Neural cell (in vitro differentiated cells): Measurements from ENCODE around the gene ABHD10.
A peak's percentile ranks its signal among the peaks of the same experiment; 100 is the strongest.

Experiments
- EP300 ChIP-seq: fragments of 450-650 bp; conservative IDR thresholded peaks from 2 replicates; pipeline ENCODE4 v1.6.1; 2014; ENCODE audit warnings: antibody characterized with exemption, mild to moderate bottlenecking, moderate library complexity; ENCODE audit not compliant: poor library complexity, severe bottlenecking
- EZH2 ChIP-seq: fragments of 200-600, 300-800 bp; shearing (Covaris generic), sonication (generic); IDR thresholded peaks from 2 replicates; pipeline ENCODE4 v1.6.1; 2014; ENCODE audit warnings: antibody characterized with exemption, low read length, borderline replicate concordance, mild to moderate bottlenecking; ENCODE audit not compliant: insufficient read depth, poor library complexity, severe bottlenecking
- POLR2AphosphoS5 ChIP-seq: IDR thresholded peaks from 2 replicates; pipeline ENCODE4 v1.6.1; 2012
- TF ChIP-seq, protein P1 (sequence below): fragments of 450-650 bp; IDR thresholded peaks from 2 replicates; pipeline ENCODE4 v1.5.1; 2014; ENCODE audit warnings: antibody characterized with exemption, mild to moderate bottlenecking, moderate library complexity; ENCODE audit not compliant: poor library complexity, severe bottlenecking

DNA sequence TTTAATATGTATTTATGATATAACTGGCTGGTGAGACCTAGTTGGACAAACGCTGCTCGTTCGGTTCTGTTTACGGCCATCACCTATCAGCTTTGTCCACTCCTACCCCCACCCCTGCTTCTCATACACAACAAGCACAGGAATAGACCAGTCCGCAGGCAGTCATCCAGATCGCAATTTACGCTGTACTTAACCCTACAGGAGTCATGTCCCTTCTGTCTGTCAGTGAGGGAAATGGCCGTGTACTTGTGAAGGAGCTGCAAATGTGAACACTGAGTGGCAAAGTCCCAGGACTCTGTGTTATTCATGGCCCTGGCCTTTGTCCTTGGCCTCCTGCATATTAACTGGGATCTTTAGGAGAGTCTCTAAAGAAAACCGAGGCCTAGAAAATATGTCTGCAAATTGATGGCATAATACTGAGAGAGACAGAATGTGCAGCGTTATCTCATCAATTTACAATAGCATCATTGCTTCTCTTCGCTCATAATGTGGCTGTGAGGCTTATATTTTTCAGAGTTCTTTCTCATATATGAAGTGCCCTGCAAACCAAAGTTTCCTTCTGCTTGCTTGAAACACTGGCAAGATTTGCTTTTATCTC is 7.2 kb upstream of the ABHD10 start:
- TF ChIP-seq, protein P1, sequence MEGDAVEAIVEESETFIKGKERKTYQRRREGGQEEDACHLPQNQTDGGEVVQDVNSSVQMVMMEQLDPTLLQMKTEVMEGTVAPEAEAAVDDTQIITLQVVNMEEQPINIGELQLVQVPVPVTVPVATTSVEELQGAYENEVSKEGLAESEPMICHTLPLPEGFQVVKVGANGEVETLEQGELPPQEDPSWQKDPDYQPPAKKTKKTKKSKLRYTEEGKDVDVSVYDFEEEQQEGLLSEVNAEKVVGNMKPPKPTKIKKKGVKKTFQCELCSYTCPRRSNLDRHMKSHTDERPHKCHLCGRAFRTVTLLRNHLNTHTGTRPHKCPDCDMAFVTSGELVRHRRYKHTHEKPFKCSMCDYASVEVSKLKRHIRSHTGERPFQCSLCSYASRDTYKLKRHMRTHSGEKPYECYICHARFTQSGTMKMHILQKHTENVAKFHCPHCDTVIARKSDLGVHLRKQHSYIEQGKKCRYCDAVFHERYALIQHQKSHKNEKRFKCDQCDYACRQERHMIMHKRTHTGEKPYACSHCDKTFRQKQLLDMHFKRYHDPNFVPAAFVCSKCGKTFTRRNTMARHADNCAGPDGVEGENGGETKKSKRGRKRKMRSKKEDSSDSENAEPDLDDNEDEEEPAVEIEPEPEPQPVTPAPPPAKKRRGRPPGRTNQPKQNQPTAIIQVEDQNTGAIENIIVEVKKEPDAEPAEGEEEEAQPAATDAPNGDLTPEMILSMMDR: no peak
- TF ChIP-seq EZH2 (no peak), POLR2AphosphoS5 (peak; percentile 77), EP300 (no peak)
